Medulla oblongata (tissue), 1 donor: Measurements from ENCODE around the gene AIMP2.
"Not testable (repeated sequence)": the region's sequence is repeated elsewhere in the genome, so short reads cannot be mapped to it uniquely, and the experiment has no call there.

Experiments
- DNase-seq: peaks from one replicate; pipeline ENCODE4 v3.0.0-alpha.2; 2015; ENCODE audit errors: extremely low spot score

Gene AIMP2

GRCh38 chr7:6026011-6026819 is 17.1 kb downstream of the AIMP2 start:
- DNase-seq, result peak; percentile 60

- no peak for DNase-seq
Observed at GRCh38 chr7:6026820-6027311, 17.8 kb downstream of the AIMP2 start.

- DNase-seq, result no peak
Observed at GRCh38 chr7:6027806-6028365, 18.8 kb downstream of the AIMP2 start.

GRCh38 chr7:6028563-6028962 is 19.5 kb downstream of the AIMP2 start:
- DNase-seq, result no peak

- DNase-seq, result no peak
Observed at GRCh38 chr7:6030988-6031387, 21.9 kb downstream of the AIMP2 start, which contains the start of gene ANKRD61. TSS of gene ANKRD61 (plus strand) at chr7:6031376. CDS start at chr7:6031376, 0 bp downstream.

GRCh38 chr7:6031567-6031966 is 22.5 kb downstream of the AIMP2 start:
- no peak for DNase-seq

GRCh38 chr7:6032167-6032566 is 23.1 kb downstream of the AIMP2 start:
- DNase-seq, result no peak

- peak; percentile 33 for DNase-seq
Observed at GRCh38 chr7:6032641-6033040, 23.6 kb downstream of the AIMP2 start.

- DNase-seq, result no peak
Observed at GRCh38 chr7:6035165-6035564, 26.1 kb downstream of the AIMP2 start.

- DNase-seq, result no peak
Observed at GRCh38 chr7:6035686-6036085, 26.6 kb downstream of the AIMP2 start.

GRCh38 chr7:6049780-6050179 is 40.7 kb downstream of the AIMP2 start:
- DNase-seq, result no peak

GRCh38 chr7:6051185-6051584 is 42.1 kb downstream of the AIMP2 start:
- DNase-seq, result not testable (repeated sequence)

- DNase-seq, result no peak
Observed at GRCh38 chr7:6056616-6057015, 47.5 kb downstream of the AIMP2 start.

- DNase-seq, result no peak
Observed at GRCh38 chr7:6057316-6058129, 48.5 kb downstream of the AIMP2 start.

- DNase-seq, result not testable (repeated sequence)
Observed at GRCh38 chr7:6059941-6060340, 50.9 kb downstream of the AIMP2 start.

- DNase-seq, result no peak
Observed at GRCh38 chr7:6071406-6071805, 62.3 kb downstream of the AIMP2 start.
